Neural crest cell (in vitro differentiated cells): ENCODE data around the gene RASA3. TPM values are rescaled to one million over a fixed set of nuclear protein-coding genes. Genes with fewer than 3 reads are reported as not detected.

Experiments
- DNase-seq: peaks from one replicate; pipeline ENCODE4 v3.0.0; 2021; ENCODE audit warnings: low read depth, mixed read lengths, low spot score
- H3K27ac Mint-ChIP-seq: one replicate; pipeline ENCODE4 v1.8.0; 2021; ENCODE audit warnings: mild to moderate bottlenecking, mixed read lengths; ENCODE audit not compliant: unreplicated experiment
- H3K27me3 Mint-ChIP-seq: 2 replicates; pipeline ENCODE4 v1.8.0; 2021; ENCODE audit warnings: low read depth, mild to moderate bottlenecking, mixed read lengths
- H3K36me3 Mint-ChIP-seq: 2 replicates; pipeline ENCODE4 v1.8.0; 2021; ENCODE audit warnings: low read depth, mild to moderate bottlenecking, mixed read lengths
- H3K4me1 Mint-ChIP-seq: 2 replicates; pipeline ENCODE4 v1.8.0; 2021; ENCODE audit warnings: mixed read lengths
- H3K4me3 Mint-ChIP-seq: one replicate; pipeline ENCODE4 v1.8.0; 2021; ENCODE audit warnings: mild to moderate bottlenecking, mixed read lengths
- H3K9me3 Mint-ChIP-seq: 2 replicates; pipeline ENCODE4 v1.8.0; 2021; ENCODE audit warnings: mixed read lengths
- CTCF ChIP-seq: fragments of 200-600 bp; sonication (generic); conservative IDR thresholded peaks from 2 replicates; pipeline ENCODE4 v1.5.0; 2021; ENCODE audit warnings: antibody characterized with exemption, mild to moderate bottlenecking
- total RNA-seq: library from RNA; stranded (reverse); gene quantifications from 2 replicates; pipeline ENCODE4 v1.2.1, GENCODE V29; 2021

RASA3 gene
- total RNA-seq, 1 donor from 2014 or later: 29.5 TPM

- H3K36me3 Mint-ChIP-seq: peaks cover 6% of the 10 kb centered on the region
- no peaks in the 10 kb centered on the region for H3K9me3 Mint-ChIP-seq
- TF ChIP-seq CTCF: no peak
- no peaks in the 10 kb centered on the region for H3K4me1 Mint-ChIP-seq
- no peak overlapping the region for H3K27ac Mint-ChIP-seq
- H3K27me3 Mint-ChIP-seq: no peaks in the 10 kb centered on the region
- DNase-seq: no peak
- H3K4me3 Mint-ChIP-seq: no peak overlapping the region
Observed at GRCh38 chr13:114015111-114015968, 117.1 kb downstream of the RASA3 start.

- DNase-seq: no peak
- no peaks in the 10 kb centered on the region for H3K4me1 Mint-ChIP-seq
Observed at GRCh38 chr13:114013952-114014629, 118.3 kb downstream of the RASA3 start.

GRCh38 chr13:114013336-114013735 lies 119.1 kb downstream of the RASA3 start:
- H3K36me3 Mint-ChIP-seq: peaks cover 12% of the 10 kb centered on the region
- no peak for DNase-seq
- H3K27ac Mint-ChIP-seq: no peak overlapping the region
- no peak for TF ChIP-seq CTCF
- no peak overlapping the region for H3K4me3 Mint-ChIP-seq
- H3K27me3 Mint-ChIP-seq: no peaks in the 10 kb centered on the region
- no peaks in the 10 kb centered on the region for H3K4me1 Mint-ChIP-seq
- H3K9me3 Mint-ChIP-seq: no peaks in the 10 kb centered on the region

More at GRCh38 chr13:114013952-114014629, 118.3 kb downstream of the RASA3 start:
- no peaks in the 10 kb centered on the region for H3K9me3 Mint-ChIP-seq
- no peaks in the 10 kb centered on the region for H3K27me3 Mint-ChIP-seq
- no peak overlapping the region for H3K4me3 Mint-ChIP-seq
- H3K27ac Mint-ChIP-seq: no peak overlapping the region
- H3K36me3 Mint-ChIP-seq: peaks cover 9% of the 10 kb centered on the region
- TF ChIP-seq CTCF: no peak

GRCh38 chr13:114012921-114013320 lies 119.5 kb downstream of the RASA3 start:
- no peaks in the 10 kb centered on the region for H3K27me3 Mint-ChIP-seq
- H3K9me3 Mint-ChIP-seq: no peaks in the 10 kb centered on the region
- DNase-seq: no peak
- peaks cover 12% of the 10 kb centered on the region for H3K36me3 Mint-ChIP-seq
- H3K27ac Mint-ChIP-seq: no peak overlapping the region
- H3K4me1 Mint-ChIP-seq: no peaks in the 10 kb centered on the region
- no peak overlapping the region for H3K4me3 Mint-ChIP-seq
- no peak for TF ChIP-seq CTCF

GRCh38 chr13:114012141-114012540 lies 120.3 kb downstream of the RASA3 start:
- H3K36me3 Mint-ChIP-seq: peaks cover 12% of the 10 kb centered on the region
- no peaks in the 10 kb centered on the region for H3K27me3 Mint-ChIP-seq
- no peaks in the 10 kb centered on the region for H3K4me1 Mint-ChIP-seq
- no peaks in the 10 kb centered on the region for H3K9me3 Mint-ChIP-seq
- no peak for TF ChIP-seq CTCF
- no peak for DNase-seq
- no peak overlapping the region for H3K27ac Mint-ChIP-seq
- no peak overlapping the region for H3K4me3 Mint-ChIP-seq
